NT2/D1 (cell line): ENCODE measurements around the gene SDC1.

Experiments used
- DNase-seq: peaks from one replicate; pipeline ENCODE4 v3.0.0-alpha.2; 2011; ENCODE audit warnings: low read depth, low spot score
- H3K27me3 ChIP-seq: 2 replicates; pipeline ENCODE4 v1.6.0; 2011; ENCODE audit warnings: mild to moderate bottlenecking; ENCODE audit not compliant: insufficient read length, insufficient read depth
- H3K36me3 ChIP-seq: 2 replicates; pipeline ENCODE4 v1.6.1; 2011; ENCODE audit warnings: mild to moderate bottlenecking, low read length, mixed read lengths; ENCODE audit not compliant: insufficient read depth, insufficient read length
- H3K4me1 ChIP-seq: 2 replicates; pipeline ENCODE4 v1.5.1; 2011; ENCODE audit not compliant: insufficient read depth, insufficient read length
- H3K4me3 ChIP-seq: 2 replicates; pipeline ENCODE4 v1.5.1; 2011; ENCODE audit warnings: low read depth; ENCODE audit not compliant: insufficient read length
- H3K9ac ChIP-seq: 2 replicates; pipeline ENCODE4 v1.6.0; 2011; ENCODE audit warnings: low read depth; ENCODE audit not compliant: insufficient read length
- H3K9me3 ChIP-seq: 2 replicates; pipeline ENCODE4 v1.5.1; 2011; ENCODE audit warnings: mild to moderate bottlenecking, low read length; ENCODE audit not compliant: insufficient read depth
- SUZ12 ChIP-seq: IDR thresholded peaks from 2 replicates; pipeline ENCODE4 v1.6.1; 2011; ENCODE audit not compliant: insufficient read length, insufficient read depth; ENCODE audit errors: extremely low read depth
- YY1 ChIP-seq: IDR thresholded peaks from 2 replicates; pipeline ENCODE4 v1.6.1; 2011; ENCODE audit not compliant: insufficient read length, insufficient read depth
- ZNF274 ChIP-seq: IDR thresholded peaks from 2 replicates; pipeline ENCODE4 v1.6.1; 2011; ENCODE audit warnings: mild to moderate bottlenecking, low read depth, low read length

The SDC1 gene

GRCh38 chr2:20227894-20228505 lies 3.1 kb upstream of the SDC1 start:
- DNase-seq, result no peak
- TF ChIP-seq YY1 (no peak), SUZ12 (no peak), ZNF274 (no peak)
- Histone ChIP-seq H3K4me3 (no peak overlapping the region), H3K9ac (no peak overlapping the region), H3K36me3 (no peaks in the 10 kb centered on the region), H3K9me3 (no peaks in the 10 kb centered on the region), H3K4me1 (peaks cover 3% of the 10 kb centered on the region), H3K27me3 (peaks cover 8% of the 10 kb centered on the region)

DNA sequence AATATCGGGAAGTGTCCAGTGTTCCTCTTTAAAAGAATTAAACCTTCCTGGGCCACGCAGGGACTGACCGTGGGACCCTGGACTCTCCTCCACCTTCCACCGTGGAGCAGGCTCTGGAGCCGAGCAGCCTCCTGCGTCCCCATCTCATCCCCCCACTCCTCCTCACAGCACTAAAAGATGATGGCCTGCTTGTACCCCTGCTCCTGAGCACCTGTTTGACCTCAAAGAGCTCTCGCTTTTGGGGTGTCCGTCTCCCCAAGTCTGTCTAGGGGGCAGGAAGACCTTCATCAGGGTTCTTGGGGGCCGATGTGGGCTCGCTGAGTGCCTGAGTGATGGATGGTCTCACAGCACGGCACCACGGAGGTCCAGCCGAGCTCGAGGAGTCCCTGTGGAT lies 1.2 kb upstream of the SDC1 start:
- peaks cover 6% of the 10 kb centered on the region for H3K4me1 ChIP-seq
- H3K27me3 ChIP-seq, result peaks cover 13% of the 10 kb centered on the region
- peaks cover 2% of the 10 kb centered on the region for H3K36me3 ChIP-seq
- no peak for DNase-seq
- no peaks in the 10 kb centered on the region for H3K9me3 ChIP-seq
- TF ChIP-seq SUZ12 (no peak), ZNF274 (no peak), YY1 (no peak)
- peak overlapping the region; percentile 67 for H3K9ac ChIP-seq
- no peak overlapping the region for H3K4me3 ChIP-seq

- H3K27me3 ChIP-seq, result peaks cover 13% of the 10 kb centered on the region
- no peak for DNase-seq
- peaks cover 6% of the 10 kb centered on the region for H3K4me1 ChIP-seq
- H3K36me3 ChIP-seq, result peaks cover 8% of the 10 kb centered on the region
- peak overlapping the region; percentile 67 for H3K9ac ChIP-seq
- H3K4me3 ChIP-seq, result peak overlapping the region; percentile 34
- TF ChIP-seq YY1 (no peak), ZNF274 (no peak), SUZ12 (no peak)
- no peaks in the 10 kb centered on the region for H3K9me3 ChIP-seq
These were observed 593 bp upstream of the SDC1 start for GRCh38 chr2:20225294-20226151.

DNA sequence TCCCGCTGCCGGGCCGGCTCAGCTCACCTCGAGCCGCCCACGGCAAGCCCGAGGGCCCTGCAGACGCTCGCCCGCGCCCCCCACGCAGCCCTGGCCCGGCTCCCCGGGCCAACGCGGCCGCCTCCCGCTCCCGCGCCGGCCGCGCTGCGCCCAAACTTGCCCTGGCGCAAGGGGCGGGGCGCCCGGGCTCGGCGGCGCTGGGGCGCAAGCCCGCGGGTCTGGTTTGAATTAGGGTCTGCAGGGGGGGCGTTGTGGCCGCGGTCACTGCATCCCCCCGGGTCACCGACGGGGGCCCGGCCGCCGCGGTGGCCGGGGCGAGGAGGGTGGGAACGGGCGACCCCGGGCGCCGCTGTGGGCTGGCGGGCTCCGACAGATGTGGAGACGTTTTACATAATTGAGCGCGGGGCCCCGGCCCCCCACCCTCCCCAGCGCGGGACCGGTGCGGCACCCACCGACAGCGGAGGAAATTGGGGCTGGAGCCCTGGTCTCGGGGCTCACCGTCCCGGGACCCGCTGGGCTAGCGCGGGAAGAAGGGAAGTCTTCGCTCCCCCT lies 690 bp downstream of the SDC1 start:
- Histone ChIP-seq H3K36me3 (peaks cover 15% of the 10 kb centered on the region), H3K9ac (peak overlapping the region; percentile 85), H3K4me3 (peak overlapping the region; percentile 63), H3K27me3 (peaks cover 13% of the 10 kb centered on the region), H3K9me3 (no peaks in the 10 kb centered on the region), H3K4me1 (peaks cover 6% of the 10 kb centered on the region)
- no peak for DNase-seq
- TF ChIP-seq ZNF274, result no peak
- no peak for TF ChIP-seq SUZ12
- TF ChIP-seq YY1, result no peak

GRCh38 chr2:20223407-20224163 lies 1.3 kb downstream of the SDC1 start:
- Histone ChIP-seq H3K4me1 (peaks cover 6% of the 10 kb centered on the region), H3K36me3 (peaks cover 15% of the 10 kb centered on the region), H3K27me3 (peaks cover 13% of the 10 kb centered on the region), H3K4me3 (peak overlapping the region; percentile 63), H3K9ac (peak overlapping the region; percentile 85), H3K9me3 (no peaks in the 10 kb centered on the region)
- DNase-seq, result no peak
- TF ChIP-seq YY1 (no peak), SUZ12 (no peak), ZNF274 (no peak)

- TF ChIP-seq SUZ12, result no peak
- no peak for TF ChIP-seq ZNF274
- TF ChIP-seq YY1, result no peak
- Histone ChIP-seq H3K4me3 (no peak overlapping the region), H3K36me3 (peaks cover 18% of the 10 kb centered on the region), H3K9me3 (no peaks in the 10 kb centered on the region), H3K9ac (peak overlapping the region; percentile 50), H3K27me3 (peaks cover 13% of the 10 kb centered on the region), H3K4me1 (peaks cover 6% of the 10 kb centered on the region)
- no peak for DNase-seq
These were observed 2.0 kb downstream of the SDC1 start for GRCh38 chr2:20222769-20223406.
